ENCODE data around the gene RAB8B.

DNA sequence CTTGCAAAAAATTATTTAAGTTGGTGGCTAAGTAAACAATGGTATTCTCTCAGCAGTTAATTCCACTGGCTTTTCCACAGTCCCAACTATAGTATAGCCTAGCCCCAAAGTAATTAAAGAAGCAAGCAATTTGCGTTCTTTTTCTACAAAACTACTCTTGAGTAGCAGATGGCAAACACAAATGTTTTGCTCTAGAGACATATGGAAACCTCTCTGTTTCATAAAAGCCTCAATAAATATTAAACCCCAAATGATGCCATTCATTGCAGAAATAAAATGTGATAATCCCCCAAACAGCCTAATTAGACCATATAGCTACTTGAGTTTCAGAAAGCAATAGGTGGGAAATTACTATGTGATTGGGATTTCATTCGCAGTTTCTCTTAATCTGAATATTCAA is 8.7 kb upstream of the RAB8B start:
- TF ChIP-seq SAFB (IDR thresholded peaks at IDR 0.05; ENCODE audit: borderline replicate concordance, low read depth, low read length) (no peak), RB1 (IDR thresholded peaks at IDR 0.05; ENCODE audit: low read depth) (no peak), HDAC8 (tag; IDR thresholded peaks at IDR 0.05) (no peak), PHB2 (IDR thresholded peaks at IDR 0.05; ENCODE audit: low read depth) (no peak), PRPF4 (IDR thresholded peaks at IDR 0.05; ENCODE audit: insufficient read depth, low read depth, low read length, poor library complexity, severe bottlenecking) (no peak), ZNF121 (CRISPR knock-in tag; conservative IDR thresholded peaks at IDR 0.05) (no peak)
- TF ChIP-seq, protein P1, sequence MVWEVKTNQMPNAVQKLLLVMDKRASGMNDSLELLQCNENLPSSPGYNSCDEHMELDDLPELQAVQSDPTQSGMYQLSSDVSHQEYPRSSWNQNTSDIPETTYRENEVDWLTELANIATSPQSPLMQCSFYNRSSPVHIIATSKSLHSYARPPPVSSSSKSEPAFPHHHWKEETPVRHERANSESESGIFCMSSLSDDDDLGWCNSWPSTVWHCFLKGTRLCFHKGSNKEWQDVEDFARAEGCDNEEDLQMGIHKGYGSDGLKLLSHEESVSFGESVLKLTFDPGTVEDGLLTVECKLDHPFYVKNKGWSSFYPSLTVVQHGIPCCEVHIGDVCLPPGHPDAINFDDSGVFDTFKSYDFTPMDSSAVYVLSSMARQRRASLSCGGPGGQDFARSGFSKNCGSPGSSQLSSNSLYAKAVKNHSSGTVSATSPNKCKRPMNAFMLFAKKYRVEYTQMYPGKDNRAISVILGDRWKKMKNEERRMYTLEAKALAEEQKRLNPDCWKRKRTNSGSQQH (CRISPR knock-in tag; IDR thresholded peaks at IDR 0.05) = no peak
- TF ChIP-seq, protein P2, sequence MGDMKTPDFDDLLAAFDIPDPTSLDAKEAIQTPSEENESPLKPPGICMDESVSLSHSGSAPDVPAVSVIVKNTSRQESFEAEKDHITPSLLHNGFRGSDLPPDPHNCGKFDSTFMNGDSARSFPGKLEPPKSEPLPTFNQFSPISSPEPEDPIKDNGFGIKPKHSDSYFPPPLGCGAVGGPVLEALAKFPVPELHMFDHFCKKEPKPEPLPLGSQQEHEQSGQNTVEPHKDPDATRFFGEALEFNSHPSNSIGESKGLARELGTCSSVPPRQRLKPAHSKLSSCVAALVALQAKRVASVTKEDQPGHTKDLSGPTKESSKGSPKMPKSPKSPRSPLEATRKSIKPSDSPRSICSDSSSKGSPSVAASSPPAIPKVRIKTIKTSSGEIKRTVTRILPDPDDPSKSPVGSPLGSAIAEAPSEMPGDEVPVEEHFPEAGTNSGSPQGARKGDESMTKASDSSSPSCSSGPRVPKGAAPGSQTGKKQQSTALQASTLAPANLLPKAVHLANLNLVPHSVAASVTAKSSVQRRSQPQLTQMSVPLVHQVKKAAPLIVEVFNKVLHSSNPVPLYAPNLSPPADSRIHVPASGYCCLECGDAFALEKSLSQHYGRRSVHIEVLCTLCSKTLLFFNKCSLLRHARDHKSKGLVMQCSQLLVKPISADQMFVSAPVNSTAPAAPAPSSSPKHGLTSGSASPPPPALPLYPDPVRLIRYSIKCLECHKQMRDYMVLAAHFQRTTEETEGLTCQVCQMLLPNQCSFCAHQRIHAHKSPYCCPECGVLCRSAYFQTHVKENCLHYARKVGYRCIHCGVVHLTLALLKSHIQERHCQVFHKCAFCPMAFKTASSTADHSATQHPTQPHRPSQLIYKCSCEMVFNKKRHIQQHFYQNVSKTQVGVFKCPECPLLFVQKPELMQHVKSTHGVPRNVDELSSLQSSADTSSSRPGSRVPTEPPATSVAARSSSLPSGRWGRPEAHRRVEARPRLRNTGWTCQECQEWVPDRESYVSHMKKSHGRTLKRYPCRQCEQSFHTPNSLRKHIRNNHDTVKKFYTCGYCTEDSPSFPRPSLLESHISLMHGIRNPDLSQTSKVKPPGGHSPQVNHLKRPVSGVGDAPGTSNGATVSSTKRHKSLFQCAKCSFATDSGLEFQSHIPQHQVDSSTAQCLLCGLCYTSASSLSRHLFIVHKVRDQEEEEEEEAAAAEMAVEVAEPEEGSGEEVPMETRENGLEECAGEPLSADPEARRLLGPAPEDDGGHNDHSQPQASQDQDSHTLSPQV (IDR thresholded peaks at IDR 0.05) = no peak
- TF ChIP-seq, protein P3, sequence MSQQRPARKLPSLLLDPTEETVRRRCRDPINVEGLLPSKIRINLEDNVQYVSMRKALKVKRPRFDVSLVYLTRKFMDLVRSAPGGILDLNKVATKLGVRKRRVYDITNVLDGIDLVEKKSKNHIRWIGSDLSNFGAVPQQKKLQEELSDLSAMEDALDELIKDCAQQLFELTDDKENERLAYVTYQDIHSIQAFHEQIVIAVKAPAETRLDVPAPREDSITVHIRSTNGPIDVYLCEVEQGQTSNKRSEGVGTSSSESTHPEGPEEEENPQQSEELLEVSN (IDR thresholded peaks at IDR 0.05; ENCODE audit: borderline replicate concordance in 1 of 2, extremely low read depth in 1 of 2, insufficient read depth in 1 of 2, insufficient read length in 1 of 2, low read depth in 1 of 2, low read length in 1 of 2, poor library complexity in 1 of 2, severe bottlenecking in 1 of 2) = no peak
- TF ChIP-seq, protein P4, sequence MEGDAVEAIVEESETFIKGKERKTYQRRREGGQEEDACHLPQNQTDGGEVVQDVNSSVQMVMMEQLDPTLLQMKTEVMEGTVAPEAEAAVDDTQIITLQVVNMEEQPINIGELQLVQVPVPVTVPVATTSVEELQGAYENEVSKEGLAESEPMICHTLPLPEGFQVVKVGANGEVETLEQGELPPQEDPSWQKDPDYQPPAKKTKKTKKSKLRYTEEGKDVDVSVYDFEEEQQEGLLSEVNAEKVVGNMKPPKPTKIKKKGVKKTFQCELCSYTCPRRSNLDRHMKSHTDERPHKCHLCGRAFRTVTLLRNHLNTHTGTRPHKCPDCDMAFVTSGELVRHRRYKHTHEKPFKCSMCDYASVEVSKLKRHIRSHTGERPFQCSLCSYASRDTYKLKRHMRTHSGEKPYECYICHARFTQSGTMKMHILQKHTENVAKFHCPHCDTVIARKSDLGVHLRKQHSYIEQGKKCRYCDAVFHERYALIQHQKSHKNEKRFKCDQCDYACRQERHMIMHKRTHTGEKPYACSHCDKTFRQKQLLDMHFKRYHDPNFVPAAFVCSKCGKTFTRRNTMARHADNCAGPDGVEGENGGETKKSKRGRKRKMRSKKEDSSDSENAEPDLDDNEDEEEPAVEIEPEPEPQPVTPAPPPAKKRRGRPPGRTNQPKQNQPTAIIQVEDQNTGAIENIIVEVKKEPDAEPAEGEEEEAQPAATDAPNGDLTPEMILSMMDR (IDR thresholded peaks at IDR 0.05 in 2 of 3, conservative IDR thresholded peaks at IDR 0.05 in 1 of 3; ENCODE audit: insufficient read depth in 2 of 3, low read depth in 1 of 3, low read length in 3 of 3) = no peak
- TF ChIP-seq, protein P5, sequence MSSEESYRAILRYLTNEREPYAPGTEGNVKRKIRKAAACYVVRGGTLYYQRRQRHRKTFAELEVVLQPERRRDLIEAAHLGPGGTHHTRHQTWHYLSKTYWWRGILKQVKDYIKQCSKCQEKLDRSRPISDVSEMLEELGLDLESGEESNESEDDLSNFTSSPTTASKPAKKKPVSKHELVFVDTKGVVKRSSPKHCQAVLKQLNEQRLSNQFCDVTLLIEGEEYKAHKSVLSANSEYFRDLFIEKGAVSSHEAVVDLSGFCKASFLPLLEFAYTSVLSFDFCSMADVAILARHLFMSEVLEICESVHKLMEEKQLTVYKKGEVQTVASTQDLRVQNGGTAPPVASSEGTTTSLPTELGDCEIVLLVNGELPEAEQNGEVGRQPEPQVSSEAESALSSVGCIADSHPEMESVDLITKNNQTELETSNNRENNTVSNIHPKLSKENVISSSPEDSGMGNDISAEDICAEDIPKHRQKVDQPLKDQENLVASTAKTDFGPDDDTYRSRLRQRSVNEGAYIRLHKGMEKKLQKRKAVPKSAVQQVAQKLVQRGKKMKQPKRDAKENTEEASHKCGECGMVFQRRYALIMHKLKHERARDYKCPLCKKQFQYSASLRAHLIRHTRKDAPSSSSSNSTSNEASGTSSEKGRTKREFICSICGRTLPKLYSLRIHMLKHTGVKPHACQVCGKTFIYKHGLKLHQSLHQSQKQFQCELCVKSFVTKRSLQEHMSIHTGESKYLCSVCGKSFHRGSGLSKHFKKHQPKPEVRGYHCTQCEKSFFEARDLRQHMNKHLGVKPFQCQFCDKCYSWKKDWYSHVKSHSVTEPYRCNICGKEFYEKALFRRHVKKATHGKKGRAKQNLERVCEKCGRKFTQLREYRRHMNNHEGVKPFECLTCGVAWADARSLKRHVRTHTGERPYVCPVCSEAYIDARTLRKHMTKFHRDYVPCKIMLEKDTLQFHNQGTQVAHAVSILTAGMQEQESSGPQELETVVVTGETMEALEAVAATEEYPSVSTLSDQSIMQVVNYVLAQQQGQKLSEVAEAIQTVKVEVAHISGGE (CRISPR knock-in tag; IDR thresholded peaks at IDR 0.05) = no peak
